OCI-LY7 (cell line): ENCODE results near the gene SYNM.

Experiments
- EZH2phosphoT487 ChIP-seq: fragments of 200-600 bp; sonication (generic); IDR thresholded peaks from 2 replicates; pipeline ENCODE4 v1.6.1; 2018; ENCODE audit warnings: low read depth, borderline replicate concordance, mild to moderate bottlenecking, mixed run types, antibody characterized with exemption, low read length, moderate library complexity, mixed read lengths
- TF ChIP-seq, protein P1 (sequence below): fragments of 200-600 bp; sonication (generic); conservative IDR thresholded peaks from 2 replicates; pipeline ENCODE4 v1.5.1; 2014; ENCODE audit warnings: mild to moderate bottlenecking, antibody characterized with exemption, low read length, moderate library complexity, mixed read lengths

- TF ChIP-seq, protein P1, sequence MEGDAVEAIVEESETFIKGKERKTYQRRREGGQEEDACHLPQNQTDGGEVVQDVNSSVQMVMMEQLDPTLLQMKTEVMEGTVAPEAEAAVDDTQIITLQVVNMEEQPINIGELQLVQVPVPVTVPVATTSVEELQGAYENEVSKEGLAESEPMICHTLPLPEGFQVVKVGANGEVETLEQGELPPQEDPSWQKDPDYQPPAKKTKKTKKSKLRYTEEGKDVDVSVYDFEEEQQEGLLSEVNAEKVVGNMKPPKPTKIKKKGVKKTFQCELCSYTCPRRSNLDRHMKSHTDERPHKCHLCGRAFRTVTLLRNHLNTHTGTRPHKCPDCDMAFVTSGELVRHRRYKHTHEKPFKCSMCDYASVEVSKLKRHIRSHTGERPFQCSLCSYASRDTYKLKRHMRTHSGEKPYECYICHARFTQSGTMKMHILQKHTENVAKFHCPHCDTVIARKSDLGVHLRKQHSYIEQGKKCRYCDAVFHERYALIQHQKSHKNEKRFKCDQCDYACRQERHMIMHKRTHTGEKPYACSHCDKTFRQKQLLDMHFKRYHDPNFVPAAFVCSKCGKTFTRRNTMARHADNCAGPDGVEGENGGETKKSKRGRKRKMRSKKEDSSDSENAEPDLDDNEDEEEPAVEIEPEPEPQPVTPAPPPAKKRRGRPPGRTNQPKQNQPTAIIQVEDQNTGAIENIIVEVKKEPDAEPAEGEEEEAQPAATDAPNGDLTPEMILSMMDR: no peak
- no peak for TF ChIP-seq EZH2phosphoT487
Observed at GRCh38 chr15:99113547-99114271, 8.8 kb downstream of the SYNM start.
